HepG2 (cell line): ENCODE results near the gene ICAM3. TPM values are rescaled to one million over a fixed set of nuclear protein-coding genes. Genes with fewer than 3 reads are reported as not detected.

ENCODE experiments used
- ATAC-seq: fragments of 200-7000 bp; cut with Tn5 transposase; 3 replicates; pipeline ENCODE4 v1.9.1; 2020; ENCODE audit warnings: mild to moderate bottlenecking, moderate library complexity
- BruUV-seq: library from RNA; stranded (reverse); fragments of 400-500 nt; replicated peaks from 2 replicates; lab custom pipeline; 2021; lab: Mats Ljungman, UMichigan
- CTCF ChIA-PET: fragments of 300-600 bp; formaldehyde crosslinking; extraction: SDS; loops from one replicate; lab custom pipeline; 2021; ENCODE audit warnings: low total read pairs, inconsistent platforms, low intra/inter-chr PET ratio; lab: Yijun Ruan, JAX
- POLR2A ChIA-PET: fragments of 350-600 bp; sonication (Branson Sonifier 250); formaldehyde crosslinking; loops from one replicate; lab custom pipeline; 2020; ENCODE audit warnings: antibody characterized with exemption, inconsistent platforms; lab: Yijun Ruan, JAX
- DNase-seq: peaks from one replicate; pipeline ENCODE4 v3.0.0-alpha.2; 2015; ENCODE audit warnings: low spot score
- FAIRE-seq: peaks from 3 replicates; lab custom pipeline; 2011; peaks lifted over from hg19 to GRCh38; lab: Jason Lieb, UNC
- H2AFZ ChIP-seq: one replicate; pipeline ENCODE4 v1.6.1; 2011; ENCODE audit warnings: low read length, inconsistent platforms
- H3K27ac ChIP-seq: fragments of 300-600 bp; 3 replicates; pipeline ENCODE4 v1.8.0; 2011; ENCODE audit warnings: mixed run types, mild to moderate bottlenecking, mixed read lengths, low read length, inconsistent platforms; ENCODE audit not compliant: insufficient read depth; ENCODE audit errors: extremely low read length
- H3K27me3 ChIP-seq, 2 experiments: fragments of 200-600 bp in 1 of 2; 2 replicates in 1 of 2; 3 replicates in 1 of 2; pipeline versions ENCODE4 v1.6.0 to v1.8.0; 2011; ENCODE audit warnings: low read length in 2 of 2, mild to moderate bottlenecking in 2 of 2, moderate library complexity in 2 of 2, inconsistent platforms in 1 of 2; ENCODE audit not compliant: insufficient read depth in 2 of 2, control insufficient read depth in 1 of 2
- H3K36me3 ChIP-seq, 2 experiments: fragments of 200-600 bp in 1 of 2; replicated peaks in 1 of 2; 2 replicates in 1 of 2; 3 replicates in 1 of 2; pipeline versions ENCODE4 v1.5.1 to v1.8.0; 2011; ENCODE audit warnings: low read length in 2 of 2, inconsistent platforms in 1 of 2; ENCODE audit not compliant: insufficient read depth in 2 of 2, control insufficient read depth in 1 of 2
- H3K4me1 ChIP-seq: 2 replicates; pipeline ENCODE4 v1.5.1; 2012; ENCODE audit warnings: low read length, inconsistent platforms; ENCODE audit not compliant: insufficient read depth
- H3K4me2 ChIP-seq: 2 replicates; pipeline ENCODE4 v1.6.0; 2011; ENCODE audit warnings: low read depth, low read length, inconsistent platforms
- H3K4me3 ChIP-seq, 3 experiments: fragments of 200-600 bp in 1 of 3; sonication (generic), shearing (Covaris generic) in 1 of 3; replicated peaks in 1 of 3; 2 replicates each; pipeline ENCODE4 v1.5.1; 2011 to 2016; ENCODE audit warnings: low read length in 3 of 3, inconsistent platforms in 2 of 3, low read depth in 2 of 3, mild to moderate bottlenecking in 2 of 3, control low read depth in 1 of 3, mixed read lengths in 1 of 3; ENCODE audit not compliant: insufficient read depth in 1 of 3
- H3K79me2 ChIP-seq: one replicate; pipeline ENCODE4 v1.6.1; 2011; ENCODE audit warnings: low read length, inconsistent platforms; ENCODE audit not compliant: insufficient read depth
- H3K9ac ChIP-seq: 2 replicates; pipeline ENCODE4 v1.6.0; 2011; ENCODE audit warnings: mild to moderate bottlenecking, low read depth, low read length, inconsistent platforms; ENCODE audit not compliant: insufficient read depth
- H3K9me3 ChIP-seq: 2 replicates; pipeline ENCODE4 v1.5.1; 2012; ENCODE audit warnings: mild to moderate bottlenecking, low read length
- H4K20me1 ChIP-seq: 2 replicates; pipeline ENCODE4 v1.6.0; 2011; ENCODE audit warnings: inconsistent platforms, mild to moderate bottlenecking, low read length, moderate library complexity; ENCODE audit not compliant: insufficient read depth
- YEATS4 ChIP-seq: sonication (generic); formaldehyde crosslinking; IDR thresholded peaks from 2 replicates; pipeline ENCODE4 v1.4.0; 2020; ENCODE audit warnings: missing genetic modification reagents, borderline replicate concordance
- ZNF18 ChIP-seq: sonication (generic); formaldehyde crosslinking; IDR thresholded peaks from 2 replicates; pipeline ENCODE4 v1.8.0; 2022; ENCODE audit warnings: mild to moderate bottlenecking, missing genetic modification reagents; ENCODE audit not compliant: insufficient replicate concordance
- ZNF24 ChIP-seq: fragments of 450-650 bp; IDR thresholded peaks from 2 replicates; pipeline ENCODE4 v1.6.1; 2017; ENCODE audit warnings: antibody characterized with exemption, mild to moderate bottlenecking
- ZNF839 ChIP-seq: sonication (generic); formaldehyde crosslinking; IDR thresholded peaks from 2 replicates; pipeline ENCODE4 v1.4.0; 2020; ENCODE audit warnings: missing genetic modification reagents, mild to moderate bottlenecking, borderline replicate concordance
- WGBS: methylation state at CpG from one replicate; pipeline ENCODE4 v1.1.6; 2017; ENCODE audit warnings: low lambda C conversion rate; 5-methylcytosine and 5-hydroxymethylcytosine counted together
- in situ Hi-C: cut with HindIII; loops from 2 replicates; pipeline ENCODE4 v1.10.0; 2017; ENCODE audit warnings: low pct_unique_long_range_greater_than_20kb; ENCODE audit not compliant: extremely low pct_ligation_motif_present
- intact Hi-C: fragments of 100-400 bp; cut with micrococcal nuclease; formaldehyde crosslinking; loops from one replicate; pipeline ENCODE4 v1.10.0; 2022; ENCODE audit not compliant: unreplicated experiment
- polyA plus RNA-seq, 8 experiments: library from polyadenylated mRNA; depleted of rRNA in 3 of 8; stranded (reverse) in 7 of 8; unstranded in 1 of 8; fragments of >200 nt; fragmentation: Illumina TruSeq in 4 of 8; extraction: Trizol in 4 of 8; gene quantifications; 2 replicates each; pipeline versions ENCODE4 v1.2.1 to v1.2.3, GENCODE V29; 2011 to 2016; ENCODE audit warnings: low read depth in 4 of 8, missing spikeins in 1 of 8, mixed read lengths in 1 of 8; ENCODE audit not compliant: insufficient read depth in 1 of 8
- total RNA-seq, 5 experiments: library from RNA; depleted of rRNA; stranded (reverse); fragments of >200 nt; fragmentation: Illumina TruSeq; extraction: Trizol; gene quantifications; 2 replicates each; pipeline ENCODE4 v1.2.3, GENCODE V29; 2016; ENCODE audit warnings: low read depth in 1 of 5
- TF ChIP-seq, protein P1 (sequence below): sonication (generic); formaldehyde crosslinking; IDR thresholded peaks from 2 replicates; pipeline ENCODE4 v1.5.1; 2020; ENCODE audit warnings: mild to moderate bottlenecking, missing genetic modification reagents, moderate library complexity

ICAM3 gene
- total and polyA plus RNA-seq, 2 of the 13 experiments (the other 11 are each of a cell fraction or from before 2014, with no cell fraction given): 14.1 to 21.0 TPM

- H4K20me1 ChIP-seq: no peaks in the 10 kb centered on the region; the same call in 1 of the 2 replicates
- H2AFZ ChIP-seq: no peak overlapping the region
- H3K4me1 ChIP-seq: peaks cover 17% of the 10 kb centered on the region
- TF ChIP-seq, protein P1, sequence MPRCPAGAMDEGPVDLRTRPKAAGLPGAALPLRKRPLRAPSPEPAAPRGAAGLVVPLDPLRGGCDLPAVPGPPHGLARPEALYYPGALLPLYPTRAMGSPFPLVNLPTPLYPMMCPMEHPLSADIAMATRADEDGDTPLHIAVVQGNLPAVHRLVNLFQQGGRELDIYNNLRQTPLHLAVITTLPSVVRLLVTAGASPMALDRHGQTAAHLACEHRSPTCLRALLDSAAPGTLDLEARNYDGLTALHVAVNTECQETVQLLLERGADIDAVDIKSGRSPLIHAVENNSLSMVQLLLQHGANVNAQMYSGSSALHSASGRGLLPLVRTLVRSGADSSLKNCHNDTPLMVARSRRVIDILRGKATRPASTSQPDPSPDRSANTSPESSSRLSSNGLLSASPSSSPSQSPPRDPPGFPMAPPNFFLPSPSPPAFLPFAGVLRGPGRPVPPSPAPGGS (CRISPR knock-in tag): no peak
- TF ChIP-seq YEATS4 (CRISPR knock-in tag) (no peak), ZNF18 (no peak), ZNF24 (no peak), ZNF839 (CRISPR knock-in tag) (no peak)
- in situ Hi-C loops: no loop called here
- no TSS peak for BruUV-seq
- H3K4me3 ChIP-seq: no peak overlapping the region
- ChIA-PET CTCF (no interaction called here), POLR2A (interaction anchor here (1.3 to 5.1 kb wide), 3 partner anchors 15 to 63 kb away, joined by 3 to 24 read pairs (median 4); partner anchors contain the start of genes RAVER1 and TYK2)
- H3K4me2 ChIP-seq: no peak overlapping the region
- intact Hi-C loops: no loop called here
- H3K79me2 ChIP-seq: peaks cover 5% of the 10 kb centered on the region
- no peak overlapping the region for H3K27ac ChIP-seq
- FAIRE-seq (no peak), ATAC-seq (no peak), DNase-seq (no peak)
- 93% methylated on average over 20 of the region's 29 CpGs for WGBS
- peaks cover 18 to 43% of the 10 kb centered on the region in 2 experiments for H3K36me3 ChIP-seq
- H3K27me3 ChIP-seq: no peaks in the 10 kb centered on the region; a peak in 1 of 5 replicates
- no peaks in the 10 kb centered on the region for H3K9me3 ChIP-seq
- H3K9ac ChIP-seq: no peak overlapping the region
Observed at GRCh38 chr19:10317045-10317856, 22.2 kb downstream of the ICAM3 start.
